Calu3 (cell line): ENCODE results near the gene TBC1D1. TPM values are rescaled to one million over a fixed set of nuclear protein-coding genes. Genes with fewer than 3 reads are reported as not detected.

Experiments
- BruUV-seq: library from RNA; stranded (reverse); fragments of 400-500 nt; replicated peaks from 2 replicates; lab custom pipeline; 2021; lab: Mats Ljungman, UMichigan
- CTCF ChIA-PET: fragments of 300-600 bp; sonication (Branson Sonifier 250); formaldehyde crosslinking; loops from one replicate; lab custom pipeline; 2022; ENCODE audit warnings: antibody characterized with exemption; lab: Charles Lee
- DNase-seq: peaks from one replicate; pipeline ENCODE4 v3.0.0; 2022
- H3K27ac Mint-ChIP-seq: one replicate; pipeline ENCODE4 v1.8.0; 2022; ENCODE audit warnings: mixed read lengths; ENCODE audit not compliant: unreplicated experiment
- H3K27me3 Mint-ChIP-seq: one replicate; pipeline ENCODE4 v1.8.0; 2022; ENCODE audit warnings: mixed read lengths; ENCODE audit not compliant: unreplicated experiment
- H3K36me3 Mint-ChIP-seq: one replicate; pipeline ENCODE4 v1.8.0; 2022; ENCODE audit warnings: mild to moderate bottlenecking, moderate library complexity, mixed read lengths; ENCODE audit not compliant: insufficient read depth, unreplicated experiment
- H3K4me1 Mint-ChIP-seq: one replicate; pipeline ENCODE4 v1.8.0; 2022; ENCODE audit warnings: mild to moderate bottlenecking, low read depth, mixed read lengths; ENCODE audit not compliant: unreplicated experiment
- H3K4me3 Mint-ChIP-seq: one replicate; pipeline ENCODE4 v1.8.0; 2022; ENCODE audit warnings: mild to moderate bottlenecking, low read depth, moderate library complexity, mixed read lengths; ENCODE audit not compliant: unreplicated experiment
- H3K9me3 Mint-ChIP-seq: one replicate; pipeline ENCODE4 v1.8.0; 2022; ENCODE audit warnings: low read depth, mixed read lengths; ENCODE audit not compliant: unreplicated experiment
- intact Hi-C: fragments of 100-400 bp; cut with micrococcal nuclease; formaldehyde crosslinking; loops from one replicate; pipeline ENCODE4 v1.10.0; 2022; ENCODE audit not compliant: unreplicated experiment
- total RNA-seq: library from RNA; stranded (reverse); gene quantifications from 2 replicates; pipeline ENCODE4 v1.2.3, GENCODE V29; 2022
- TF ChIP-seq, protein P1 (sequence below): fragments of 200-600 bp; IDR thresholded peaks from one replicate; pipeline ENCODE4 v1.8.0; 2022; ENCODE audit warnings: antibody characterized with exemption; ENCODE audit not compliant: unreplicated experiment

TBC1D1 gene
- total RNA-seq, 1 experiment from 2014 or later = 39.8 TPM

DNA sequence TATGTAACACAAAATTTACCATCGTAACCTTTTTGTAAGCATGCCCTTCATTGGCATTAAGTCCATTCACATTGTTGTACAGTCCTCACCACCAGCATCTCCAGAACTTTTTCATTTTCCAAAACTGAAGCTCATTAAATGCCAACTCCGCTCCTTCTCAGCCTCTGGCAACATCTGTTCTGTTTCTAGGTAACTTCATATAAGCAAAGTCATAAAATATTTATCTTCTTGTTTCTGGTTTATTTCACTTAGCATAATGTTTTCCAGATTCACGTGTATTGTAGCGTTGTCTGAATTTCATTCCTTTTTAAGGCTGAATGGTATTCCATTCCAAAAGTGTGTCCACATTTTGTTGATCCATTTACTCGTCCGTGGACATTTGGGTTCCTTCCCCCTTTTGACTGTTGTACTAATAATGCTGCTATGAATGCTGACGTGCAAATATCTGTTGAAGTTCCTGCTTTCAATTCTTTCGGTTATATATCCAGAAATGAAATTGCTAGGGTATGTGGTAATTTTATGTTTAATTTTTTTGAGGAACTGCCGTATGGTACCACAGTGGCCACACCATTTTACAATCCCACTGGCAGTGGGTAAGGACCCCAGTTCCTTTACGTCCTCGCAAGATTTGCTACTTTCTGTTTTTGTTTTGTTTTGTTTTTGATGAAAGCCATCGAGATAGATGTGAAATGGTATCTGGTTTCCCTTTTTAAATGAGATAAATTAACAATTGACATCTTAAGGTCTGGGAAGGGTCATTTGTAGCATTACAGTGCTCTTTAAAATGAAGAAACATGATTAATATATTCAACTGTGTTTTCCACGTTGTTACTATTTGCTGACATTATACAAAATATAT is 132.7 kb downstream of the TBC1D1 start:
- BruUV-seq = no TSS peak
- intact Hi-C loops = no loop called here
- Mint-ChIP-seq H3K27ac (no peak overlapping the region), H3K4me3 (no peak overlapping the region), H3K27me3 (no peaks in the 10 kb centered on the region), H3K36me3 (no peaks in the 10 kb centered on the region), H3K9me3 (no peaks in the 10 kb centered on the region), H3K4me1 (peaks cover 8% of the 10 kb centered on the region)
- TF ChIP-seq, protein P1, sequence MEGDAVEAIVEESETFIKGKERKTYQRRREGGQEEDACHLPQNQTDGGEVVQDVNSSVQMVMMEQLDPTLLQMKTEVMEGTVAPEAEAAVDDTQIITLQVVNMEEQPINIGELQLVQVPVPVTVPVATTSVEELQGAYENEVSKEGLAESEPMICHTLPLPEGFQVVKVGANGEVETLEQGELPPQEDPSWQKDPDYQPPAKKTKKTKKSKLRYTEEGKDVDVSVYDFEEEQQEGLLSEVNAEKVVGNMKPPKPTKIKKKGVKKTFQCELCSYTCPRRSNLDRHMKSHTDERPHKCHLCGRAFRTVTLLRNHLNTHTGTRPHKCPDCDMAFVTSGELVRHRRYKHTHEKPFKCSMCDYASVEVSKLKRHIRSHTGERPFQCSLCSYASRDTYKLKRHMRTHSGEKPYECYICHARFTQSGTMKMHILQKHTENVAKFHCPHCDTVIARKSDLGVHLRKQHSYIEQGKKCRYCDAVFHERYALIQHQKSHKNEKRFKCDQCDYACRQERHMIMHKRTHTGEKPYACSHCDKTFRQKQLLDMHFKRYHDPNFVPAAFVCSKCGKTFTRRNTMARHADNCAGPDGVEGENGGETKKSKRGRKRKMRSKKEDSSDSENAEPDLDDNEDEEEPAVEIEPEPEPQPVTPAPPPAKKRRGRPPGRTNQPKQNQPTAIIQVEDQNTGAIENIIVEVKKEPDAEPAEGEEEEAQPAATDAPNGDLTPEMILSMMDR = no peak
- CTCF ChIA-PET = no interaction called here
- no peak for DNase-seq

DNA sequence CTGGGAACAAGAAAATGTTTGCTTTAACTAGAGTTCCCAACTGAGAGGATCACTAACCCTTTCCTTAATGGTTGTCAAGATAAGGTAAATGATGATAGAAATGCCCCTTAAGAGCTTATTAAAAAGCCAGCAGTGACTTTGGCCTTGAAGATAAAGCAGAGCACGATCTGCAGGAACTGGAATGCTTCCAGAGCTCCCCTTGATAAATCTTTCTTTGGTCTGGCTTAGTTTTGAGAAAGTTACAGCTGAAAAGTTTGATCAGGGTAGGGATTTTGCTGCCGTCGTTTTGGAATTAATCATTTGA is 133.3 kb downstream of the TBC1D1 start:
- Mint-ChIP-seq H3K27ac (no peak overlapping the region), H3K27me3 (no peaks in the 10 kb centered on the region), H3K4me1 (peaks cover 8% of the 10 kb centered on the region), H3K4me3 (no peak overlapping the region), H3K9me3 (no peaks in the 10 kb centered on the region), H3K36me3 (no peaks in the 10 kb centered on the region)
- BruUV-seq = no TSS peak
- CTCF ChIA-PET = no interaction called here
- TF ChIP-seq, protein P1 = no peak
- intact Hi-C loops = no loop called here
- DNase-seq = no peak

DNA sequence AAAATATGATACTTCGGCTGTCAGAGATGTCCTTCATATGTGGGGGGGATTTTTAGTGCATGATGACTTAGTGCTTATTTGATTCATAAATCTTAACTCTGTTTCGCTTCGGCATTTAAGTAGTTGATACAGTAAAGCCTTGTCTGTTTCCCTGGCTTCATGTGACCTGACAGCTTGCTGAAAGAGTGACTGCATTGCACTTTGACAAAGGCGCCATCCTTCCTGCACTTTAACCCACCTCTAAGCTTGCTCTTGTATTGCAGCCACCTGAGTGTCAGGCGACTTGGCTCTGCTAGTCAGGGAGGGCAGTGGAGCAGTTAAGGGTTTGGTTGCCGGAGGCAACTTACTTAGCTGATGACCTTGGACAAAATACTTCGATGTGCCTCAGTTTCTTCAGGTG is 134.8 kb downstream of the TBC1D1 start:
- Mint-ChIP-seq H3K27me3 (no peaks in the 10 kb centered on the region), H3K27ac (no peak overlapping the region), H3K4me1 (peaks cover 8% of the 10 kb centered on the region), H3K4me3 (no peak overlapping the region), H3K9me3 (no peaks in the 10 kb centered on the region), H3K36me3 (no peaks in the 10 kb centered on the region)
- intact Hi-C loops = no loop called here
- TF ChIP-seq, protein P1 = no peak
- no TSS peak for BruUV-seq
- DNase-seq = no peak
- CTCF ChIA-PET = no interaction called here

DNA sequence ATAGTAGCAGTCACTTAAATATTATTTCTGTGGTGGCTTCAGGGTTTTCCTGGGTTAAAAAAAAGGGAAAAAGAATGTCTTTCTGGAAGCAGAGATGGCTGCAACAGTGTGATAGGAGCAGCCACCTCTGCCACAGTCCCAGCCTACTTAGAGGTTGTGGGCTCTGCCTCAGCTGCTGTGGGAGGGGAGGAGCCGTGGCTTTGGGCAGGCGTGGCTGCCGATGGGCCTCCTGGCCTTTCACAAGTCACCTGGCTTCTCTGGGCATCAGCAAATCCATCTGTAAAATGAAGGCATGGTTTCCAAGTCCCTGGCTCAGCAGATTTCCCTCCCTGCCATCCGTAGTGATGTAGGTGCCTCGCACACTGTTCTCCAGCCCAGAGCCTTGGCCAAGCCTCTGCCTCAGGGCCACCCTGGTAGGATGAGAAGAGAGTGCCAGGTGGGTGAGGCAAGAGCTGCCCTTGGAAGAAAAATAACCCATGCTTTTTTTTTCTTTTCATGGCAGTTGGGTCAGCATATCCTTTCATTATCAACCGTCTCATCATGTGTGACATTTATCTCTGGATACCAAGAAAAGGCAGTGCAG is 135.4 kb downstream of the TBC1D1 start:
- DNase-seq = no peak
- no TSS peak for BruUV-seq
- no peak overlapping the region for H3K27ac Mint-ChIP-seq
- CTCF ChIA-PET = no interaction called here
- no peak overlapping the region for H3K4me3 Mint-ChIP-seq
- intact Hi-C loops = no loop called here
- H3K27me3 Mint-ChIP-seq = no peaks in the 10 kb centered on the region
- H3K36me3 Mint-ChIP-seq = no peaks in the 10 kb centered on the region
- TF ChIP-seq, protein P1 = no peak
- peaks cover 8% of the 10 kb centered on the region for H3K4me1 Mint-ChIP-seq
- H3K9me3 Mint-ChIP-seq = no peaks in the 10 kb centered on the region
